Measurements from ENCODE around the gene NR1H3.
"Not testable (repeated sequence)": the region's sequence is repeated elsewhere in the genome, so short reads cannot be mapped to it uniquely, and the experiment has no call there.

NR1H3 gene

GRCh38 chr11:47306484-47306844, 48.7 kb downstream of the NR1H3 start:
- Histone ChIP-seq H3K9ac (ENCODE audit: low read length) (no peak overlapping the region), H3K4me3 (ENCODE audit: low read depth, low read length) (no peak overlapping the region), H3K27me3 (ENCODE audit: control insufficient read depth, insufficient read depth, low read length) (no peaks in the 10 kb centered on the region), H3K4me1 (ENCODE audit: control insufficient read depth, insufficient read depth, low read length) (no peaks in the 10 kb centered on the region), H3K27ac (ENCODE audit: low read depth, low read length) (no peak overlapping the region), H3K9me3 (ENCODE audit: control insufficient read depth, insufficient read depth, low read depth, low read length) (no peaks in the 10 kb centered on the region), H3K36me3 (ENCODE audit: control insufficient read depth, insufficient read depth, low read length) (peaks cover 56% of the 10 kb centered on the region)

GRCh38 chr11:47308050-47308823, 50.4 kb downstream of the NR1H3 start:
- H3K36me3 ChIP-seq (ENCODE audit: control insufficient read depth, insufficient read depth, low read length): peaks cover 62% of the 10 kb centered on the region
- H3K9me3 ChIP-seq (ENCODE audit: control insufficient read depth, insufficient read depth, low read depth, low read length): no peaks in the 10 kb centered on the region
- H3K27me3 ChIP-seq (ENCODE audit: control insufficient read depth, insufficient read depth, low read length): no peaks in the 10 kb centered on the region
- no peak overlapping the region for H3K27ac ChIP-seq (ENCODE audit: low read depth, low read length)
- no peaks in the 10 kb centered on the region for H3K4me1 ChIP-seq (ENCODE audit: control insufficient read depth, insufficient read depth, low read length)
- no peak overlapping the region for H3K4me3 ChIP-seq (ENCODE audit: low read depth, low read length)
- no peak overlapping the region for H3K9ac ChIP-seq (ENCODE audit: low read length)

- Histone ChIP-seq H3K9ac (ENCODE audit: low read length) (no peak overlapping the region), H3K9me3 (ENCODE audit: control insufficient read depth, insufficient read depth, low read depth, low read length) (no peaks in the 10 kb centered on the region), H3K27me3 (ENCODE audit: control insufficient read depth, insufficient read depth, low read length) (no peaks in the 10 kb centered on the region), H3K4me3 (ENCODE audit: low read depth, low read length) (no peak overlapping the region), H3K27ac (ENCODE audit: low read depth, low read length) (no peak overlapping the region), H3K36me3 (ENCODE audit: control insufficient read depth, insufficient read depth, low read length) (peaks cover 35% of the 10 kb centered on the region), H3K4me1 (ENCODE audit: control insufficient read depth, insufficient read depth, low read length) (no peaks in the 10 kb centered on the region)
These were observed 57.2 kb downstream of the NR1H3 start for GRCh38 chr11:47314992-47315391.

GRCh38 chr11:47316501-47316900, 58.7 kb downstream of the NR1H3 start:
- not testable (repeated sequence) for H3K4me3 ChIP-seq (ENCODE audit: low read depth, low read length); H3K9me3 ChIP-seq (ENCODE audit: control insufficient read depth, insufficient read depth, low read depth, low read length); H3K9ac ChIP-seq (ENCODE audit: low read length); H3K27ac ChIP-seq (ENCODE audit: low read depth, low read length); H3K4me1 ChIP-seq (ENCODE audit: control insufficient read depth, insufficient read depth, low read length); H3K27me3 ChIP-seq (ENCODE audit: control insufficient read depth, insufficient read depth, low read length)
- peaks cover 31% of the 10 kb centered on the region for H3K36me3 ChIP-seq (ENCODE audit: control insufficient read depth, insufficient read depth, low read length)

GRCh38 chr11:47317064-47317828, 59.5 kb downstream of the NR1H3 start:
- Histone ChIP-seq H3K4me3 (ENCODE audit: low read depth, low read length) (no peak overlapping the region), H3K9me3 (ENCODE audit: control insufficient read depth, insufficient read depth, low read depth, low read length) (no peaks in the 10 kb centered on the region), H3K36me3 (ENCODE audit: control insufficient read depth, insufficient read depth, low read length) (peaks cover 31% of the 10 kb centered on the region), H3K9ac (ENCODE audit: low read length) (no peak overlapping the region), H3K4me1 (ENCODE audit: control insufficient read depth, insufficient read depth, low read length) (no peaks in the 10 kb centered on the region), H3K27ac (ENCODE audit: low read depth, low read length) (no peak overlapping the region), H3K27me3 (ENCODE audit: control insufficient read depth, insufficient read depth, low read length) (no peaks in the 10 kb centered on the region)

GRCh38 chr11:47318166-47318565, 60.4 kb downstream of the NR1H3 start:
- peaks cover 25% of the 10 kb centered on the region for H3K36me3 ChIP-seq (ENCODE audit: control insufficient read depth, insufficient read depth, low read length)

More at GRCh38 chr11:47318166-47318565, 60.4 kb downstream of the NR1H3 start:
- Histone ChIP-seq H3K4me1 (ENCODE audit: control insufficient read depth, insufficient read depth, low read length) (no peaks in the 10 kb centered on the region), H3K27me3 (ENCODE audit: control insufficient read depth, insufficient read depth, low read length) (no peaks in the 10 kb centered on the region), H3K4me3 (ENCODE audit: low read depth, low read length) (no peak overlapping the region), H3K27ac (ENCODE audit: low read depth, low read length) (no peak overlapping the region), H3K9ac (ENCODE audit: low read length) (no peak overlapping the region), H3K9me3 (ENCODE audit: control insufficient read depth, insufficient read depth, low read depth, low read length) (no peaks in the 10 kb centered on the region)

Measured in HUES6 (cell line).